Prostate gland (tissue), 2 donors: Measurements from ENCODE around the gene GLT1D1.

ENCODE experiments used
- POLR2A ChIP-seq: fragments of 450-650 bp; IDR thresholded peaks from one replicate; pipeline ENCODE4 v1.6.1; 2016; ENCODE audit warnings: antibody characterized with exemption, mild to moderate bottlenecking
- POLR2AphosphoS5 ChIP-seq: sonication (generic); formaldehyde crosslinking; IDR thresholded peaks from one replicate; pipeline ENCODE4 v1.6.1; 2017; ENCODE audit warnings: antibody characterized with exemption
- TF ChIP-seq, protein P1 (sequence below), 4 experiments: fragments of 200-600 bp in 2 of 4; fragments of 450-650 bp in 2 of 4; sonication (generic) in 2 of 4; IDR thresholded peaks; 1 replicate in 3 of 4; 2 replicates in 1 of 4; pipeline ENCODE4 v1.5.1; 2016 to 2019; ENCODE audit warnings: antibody characterized with exemption in 4 of 4, mild to moderate bottlenecking in 2 of 4, moderate library complexity in 2 of 4

DNA sequence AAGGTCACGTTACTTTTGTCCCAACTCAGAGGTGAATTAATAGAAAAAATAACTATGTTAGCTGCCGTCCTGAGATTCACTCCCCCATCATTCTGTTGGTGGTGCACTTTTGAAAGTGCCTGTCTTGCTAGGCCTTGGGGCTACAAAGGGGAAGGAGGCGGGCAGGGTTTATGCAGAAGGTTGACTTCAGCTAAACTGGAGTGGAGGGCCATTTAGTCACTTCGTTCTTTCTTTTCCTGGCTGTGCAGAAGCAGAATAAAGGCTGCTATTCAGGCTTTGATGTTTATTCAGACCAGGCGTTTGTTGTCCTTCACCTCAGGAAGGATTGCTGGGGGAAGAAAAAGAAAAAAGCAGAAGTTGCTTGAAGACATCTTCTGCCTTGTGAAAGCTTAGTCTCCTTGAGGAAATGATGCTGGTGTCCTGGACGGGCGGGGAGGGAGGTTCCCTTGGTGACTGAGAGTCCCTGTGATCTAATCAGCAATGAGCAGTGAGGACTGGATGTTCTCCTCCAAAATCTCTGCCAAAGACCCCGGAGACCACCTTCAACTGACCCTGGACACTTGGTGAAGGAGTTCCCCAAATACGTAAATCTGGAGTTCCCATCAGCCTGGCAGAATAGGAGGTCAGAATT is 4.0 kb downstream of the GLT1D1 start:
- TF ChIP-seq, protein P1, sequence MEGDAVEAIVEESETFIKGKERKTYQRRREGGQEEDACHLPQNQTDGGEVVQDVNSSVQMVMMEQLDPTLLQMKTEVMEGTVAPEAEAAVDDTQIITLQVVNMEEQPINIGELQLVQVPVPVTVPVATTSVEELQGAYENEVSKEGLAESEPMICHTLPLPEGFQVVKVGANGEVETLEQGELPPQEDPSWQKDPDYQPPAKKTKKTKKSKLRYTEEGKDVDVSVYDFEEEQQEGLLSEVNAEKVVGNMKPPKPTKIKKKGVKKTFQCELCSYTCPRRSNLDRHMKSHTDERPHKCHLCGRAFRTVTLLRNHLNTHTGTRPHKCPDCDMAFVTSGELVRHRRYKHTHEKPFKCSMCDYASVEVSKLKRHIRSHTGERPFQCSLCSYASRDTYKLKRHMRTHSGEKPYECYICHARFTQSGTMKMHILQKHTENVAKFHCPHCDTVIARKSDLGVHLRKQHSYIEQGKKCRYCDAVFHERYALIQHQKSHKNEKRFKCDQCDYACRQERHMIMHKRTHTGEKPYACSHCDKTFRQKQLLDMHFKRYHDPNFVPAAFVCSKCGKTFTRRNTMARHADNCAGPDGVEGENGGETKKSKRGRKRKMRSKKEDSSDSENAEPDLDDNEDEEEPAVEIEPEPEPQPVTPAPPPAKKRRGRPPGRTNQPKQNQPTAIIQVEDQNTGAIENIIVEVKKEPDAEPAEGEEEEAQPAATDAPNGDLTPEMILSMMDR (IDR thresholded peaks at IDR 0.05), result no peak
- TF ChIP-seq POLR2A (no peak), POLR2AphosphoS5 (no peak)
